AG20443 (cell line): ENCODE measurements around the gene PDE9A.

ENCODE experiments used
- DNase-seq: peaks from one replicate; pipeline ENCODE4 v3.0.0; 2012; ENCODE audit warnings: low spot score, mixed read lengths

Gene PDE9A

GRCh38 chr21:42740405-42740909 lies 87.0 kb downstream of the PDE9A start:
- no peak for DNase-seq

DNA sequence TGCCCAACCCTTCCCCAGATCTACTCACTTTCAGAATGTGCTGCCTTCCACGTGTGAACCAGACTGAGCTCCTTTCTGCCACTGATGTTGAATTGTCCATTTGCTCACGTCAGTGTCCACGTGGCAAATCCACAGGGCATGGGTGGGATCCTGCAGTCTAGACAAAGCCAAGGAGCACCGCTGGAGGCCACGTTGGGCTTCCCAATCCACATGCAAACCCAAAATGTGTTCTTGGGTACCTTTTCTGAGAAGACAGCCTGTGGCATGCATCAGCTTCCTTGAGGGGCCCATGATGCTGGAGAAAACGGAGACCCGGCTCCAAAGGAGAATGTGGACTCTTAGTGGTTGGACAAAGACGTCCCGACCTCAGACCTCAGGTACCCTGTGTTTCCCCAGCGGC lies 87.6 kb downstream of the PDE9A start:
- no peak for DNase-seq

GRCh38 chr21:42744520-42745445 lies 91.4 kb downstream of the PDE9A start:
- no peak for DNase-seq

DNA sequence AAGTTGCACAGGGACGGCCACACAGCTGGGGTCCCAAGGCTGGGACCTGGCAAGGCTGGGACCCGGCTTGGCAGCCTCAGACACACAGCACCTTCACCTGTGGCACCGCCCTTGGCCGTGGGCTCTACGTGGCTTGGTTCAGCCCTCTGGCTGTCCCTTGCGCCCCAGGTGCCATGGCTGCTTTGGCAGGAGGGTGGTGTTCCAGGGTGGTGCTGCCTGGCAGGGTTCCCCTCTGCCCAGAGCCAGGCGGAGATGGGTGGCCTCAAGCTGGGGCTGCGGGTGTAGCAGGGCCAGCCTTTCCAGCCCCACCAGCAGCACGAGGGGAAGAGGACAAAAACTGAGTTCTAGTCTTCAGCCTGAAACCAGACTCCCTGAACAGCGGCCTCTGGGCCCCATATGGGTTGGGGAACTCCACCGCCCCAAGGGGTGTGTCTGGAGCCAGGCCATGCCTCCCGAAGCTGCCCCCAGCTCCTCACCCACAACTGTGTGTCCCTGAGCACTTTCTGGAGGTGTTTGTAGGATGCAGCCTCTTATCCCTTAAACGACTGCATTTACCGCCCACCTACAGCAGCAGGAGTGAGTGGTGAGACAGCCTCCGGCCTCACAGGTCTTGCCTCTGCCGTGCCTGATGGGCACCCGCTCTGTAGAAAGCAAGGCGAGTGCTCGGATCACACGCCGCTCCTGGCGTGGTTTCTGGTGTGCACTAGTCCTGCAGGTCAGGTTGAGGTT lies 92.3 kb downstream of the PDE9A start:
- no peak for DNase-seq

GRCh38 chr21:42746240-42746592 lies 92.8 kb downstream of the PDE9A start:
- DNase-seq: no peak

GRCh38 chr21:42746593-42747275 lies 93.3 kb downstream of the PDE9A start:
- DNase-seq: no peak

DNA sequence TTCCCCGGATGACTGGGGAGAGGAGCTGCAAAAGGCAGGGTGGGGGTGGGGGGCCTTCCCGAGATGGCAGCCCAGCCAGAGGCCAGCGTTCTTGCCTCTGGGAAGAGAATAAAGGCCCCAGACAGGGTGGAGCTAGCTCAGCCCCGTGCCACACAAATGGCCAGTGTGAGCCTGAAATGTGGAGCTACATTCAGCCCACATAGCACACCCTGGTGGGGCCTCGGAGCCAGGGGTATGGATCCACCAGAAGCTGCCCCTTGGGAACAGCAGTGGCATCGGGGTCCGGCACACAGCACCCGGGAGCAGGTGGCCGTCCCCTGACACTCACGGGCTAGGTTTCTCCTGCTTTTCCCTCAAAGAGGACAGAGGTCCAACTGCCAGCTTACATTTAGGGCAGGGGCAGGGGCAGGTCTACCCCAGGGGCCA lies 93.9 kb downstream of the PDE9A start:
- no peak for DNase-seq

GRCh38 chr21:42747746-42748351 lies 94.4 kb downstream of the PDE9A start:
- DNase-seq: no peak

GRCh38 chr21:42748620-42749176 lies 95.3 kb downstream of the PDE9A start:
- no peak for DNase-seq

- no peak for DNase-seq
These were observed 97.5 kb downstream of the PDE9A start for GRCh38 chr21:42750737-42751530.

DNA sequence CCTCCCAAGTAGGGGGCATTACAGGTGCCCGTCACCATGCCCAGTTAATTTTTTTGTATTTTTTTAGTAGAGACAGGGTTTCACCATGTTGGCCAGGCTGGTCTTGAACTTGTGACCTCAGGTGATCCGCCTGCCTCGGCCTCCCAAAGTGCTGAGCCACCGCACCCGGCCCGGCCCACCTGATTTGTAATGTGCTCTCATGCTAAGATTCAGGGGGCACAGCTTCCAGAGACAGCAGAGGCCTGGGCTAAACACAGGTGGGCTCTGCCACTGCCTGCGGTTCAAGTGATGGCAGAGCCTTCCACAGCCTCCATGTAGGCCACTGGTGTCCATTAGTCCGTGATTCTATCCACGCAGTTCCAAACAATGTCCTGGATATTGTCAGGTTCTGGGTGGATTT lies 98.4 kb downstream of the PDE9A start:
- no peak for DNase-seq

DNA sequence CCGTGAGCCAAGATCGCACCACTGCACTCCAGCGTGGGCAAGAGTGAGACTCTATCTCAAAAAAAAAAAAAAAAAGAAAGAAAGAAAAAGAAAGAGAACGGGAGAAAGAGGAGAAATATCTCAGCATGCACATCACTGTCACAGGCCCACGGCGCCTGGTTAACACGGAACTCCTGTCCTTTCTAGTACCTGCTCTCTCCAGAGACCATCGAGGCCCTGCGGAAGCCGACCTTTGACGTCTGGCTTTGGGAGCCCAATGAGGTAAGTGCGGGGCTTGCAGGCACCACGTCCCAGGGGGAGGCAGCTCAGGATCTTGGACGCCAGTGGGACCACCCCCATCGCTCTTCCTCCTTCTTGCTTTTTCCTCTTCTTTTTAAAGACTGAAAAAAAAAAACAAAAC lies 100.4 kb downstream of the PDE9A start:
- DNase-seq: no peak

DNA sequence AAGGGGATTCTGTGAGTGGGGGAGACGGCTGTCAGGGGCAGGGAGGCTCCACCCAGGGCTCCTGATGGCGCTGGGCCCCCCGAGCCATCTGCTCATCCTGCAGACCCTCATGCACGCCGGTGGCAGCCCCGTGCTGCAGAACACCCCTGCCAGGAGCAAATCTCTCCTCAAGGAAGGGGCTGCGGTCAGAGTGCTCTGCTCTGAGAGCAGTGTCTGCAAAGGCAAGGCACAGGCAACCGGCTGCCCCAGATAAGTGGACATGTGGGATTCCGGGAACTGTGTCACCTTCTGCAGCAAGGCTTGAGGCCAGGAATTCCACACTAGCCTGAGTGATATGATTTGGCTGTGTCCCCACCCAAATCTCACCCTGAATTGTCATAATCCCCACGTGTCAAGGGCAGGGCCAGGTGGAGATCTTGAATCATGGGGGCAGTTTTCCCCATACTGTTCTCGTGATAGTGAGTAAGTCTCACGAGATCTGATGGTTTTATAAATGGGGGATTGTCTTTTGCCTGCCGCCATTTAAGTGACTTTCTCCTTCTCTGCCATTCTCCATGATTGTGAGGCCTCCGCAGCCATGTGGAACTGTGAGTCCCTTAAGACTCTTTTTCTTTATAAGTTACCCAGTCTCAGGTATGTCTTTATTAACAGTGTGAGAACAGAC lies 101.0 kb downstream of the PDE9A start:
- no peak for DNase-seq

DNA sequence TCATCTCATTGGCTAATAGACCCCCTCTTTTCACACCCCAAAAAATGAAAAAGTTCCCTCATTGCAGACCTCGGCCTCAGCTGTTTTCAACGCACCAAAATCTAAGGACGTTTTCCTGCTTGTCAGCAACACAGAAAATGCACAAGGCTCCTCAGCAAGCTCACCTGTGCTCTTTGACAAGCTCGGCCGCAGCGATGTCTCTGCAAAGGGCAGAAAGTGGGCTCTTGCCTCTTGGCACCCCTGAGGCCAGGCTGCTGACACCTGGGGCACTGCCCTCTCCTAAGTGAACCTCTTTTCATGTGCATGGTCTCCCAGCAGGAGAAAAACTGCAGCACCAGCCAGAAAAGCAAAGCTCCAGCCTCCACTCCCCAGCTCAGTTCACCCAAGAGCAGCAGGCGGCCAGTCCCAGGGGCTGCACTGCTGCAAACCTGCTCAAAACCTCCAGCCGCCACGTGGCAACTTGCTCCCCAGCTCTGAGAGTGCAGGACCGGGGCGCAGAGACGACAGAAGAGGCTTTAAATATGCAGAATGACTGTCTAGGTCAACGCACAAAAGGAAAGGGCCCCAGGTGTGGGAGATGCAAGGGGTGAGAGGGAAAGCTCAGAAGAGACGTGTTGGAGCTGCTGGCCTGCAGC lies 101.7 kb downstream of the PDE9A start:
- no peak for DNase-seq

DNA sequence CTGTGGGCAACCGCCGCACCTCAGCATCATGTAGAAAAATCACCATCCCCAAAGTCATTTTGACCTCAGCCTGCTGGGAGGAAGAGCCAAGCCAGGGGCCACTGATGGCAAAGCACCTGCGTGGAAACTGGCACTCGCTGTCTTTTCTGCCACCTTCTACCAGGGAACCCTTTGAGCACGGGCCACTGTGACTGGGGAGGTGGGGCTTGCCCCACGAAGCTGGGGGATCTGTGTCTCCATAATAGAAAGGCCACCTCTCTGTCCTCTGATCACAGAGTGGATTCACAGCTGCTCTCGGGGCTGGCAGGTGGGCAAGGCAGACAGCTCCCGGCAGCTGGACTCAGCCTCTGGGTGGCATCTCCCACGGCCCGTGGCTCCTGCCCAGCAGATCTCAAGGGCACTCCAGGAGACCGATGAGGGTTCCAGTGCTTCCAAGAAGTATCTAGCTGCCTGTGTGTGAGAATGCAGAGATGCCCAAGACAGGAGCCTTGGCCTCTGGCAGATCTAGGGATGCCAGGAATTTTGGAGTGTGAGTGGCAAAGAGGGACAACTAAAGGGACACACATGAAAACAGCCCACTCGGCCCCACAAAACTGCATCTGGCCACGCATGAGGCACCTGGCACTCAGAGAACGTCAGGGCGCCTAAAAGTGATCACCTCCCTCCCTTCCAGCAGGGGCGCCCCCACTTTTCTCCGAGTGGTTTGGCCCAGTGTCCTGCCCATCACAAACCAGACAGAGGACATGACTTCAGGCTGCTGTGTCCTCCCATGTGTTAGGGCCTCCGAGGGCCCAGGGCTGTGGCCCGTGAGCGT lies 102.6 kb downstream of the PDE9A start:
- no peak for DNase-seq

GRCh38 chr21:42756580-42757250 lies 103.3 kb downstream of the PDE9A start:
- DNase-seq: no peak

- no peak for DNase-seq
These were observed 104.0 kb downstream of the PDE9A start for GRCh38 chr21:42757422-42757821.
